PFSK-1 (cell line): ENCODE data around the gene COX11.

Source experiments
- FOXP2 ChIP-seq: optimal IDR thresholded peaks from 2 replicates; pipeline ENCODE3; 2011; ENCODE audit warnings: borderline replicate concordance, control low read depth, inconsistent platforms; ENCODE audit not compliant: insufficient read depth; ENCODE audit errors: extremely low read length, extremely low read depth
- POLR2AphosphoS5 ChIP-seq: IDR thresholded peaks from 2 replicates; pipeline ENCODE4 v1.6.1; 2012; ENCODE audit warnings: low read depth, mild to moderate bottlenecking, control low read depth, low read length, moderate library complexity
- REST ChIP-seq, 2 experiments: IDR thresholded peaks; 2 replicates each; pipeline versions ENCODE4 v1.6.1 to v1.8.0; 2011 to 2012; ENCODE audit warnings: low read depth in 2 of 2, low read length in 2 of 2, control low read depth in 1 of 2, inconsistent platforms in 1 of 2, mild to moderate bottlenecking in 1 of 2, moderate library complexity in 1 of 2; ENCODE audit not compliant: insufficient read depth in 1 of 2
- SIN3A ChIP-seq: IDR thresholded peaks from 2 replicates; pipeline ENCODE4 v1.6.1; 2012; ENCODE audit warnings: mild to moderate bottlenecking, low read length, moderate library complexity, borderline replicate concordance; ENCODE audit not compliant: insufficient read depth
- TAF1 ChIP-seq: IDR thresholded peaks from 2 replicates; pipeline ENCODE4 v1.6.1; 2012; ENCODE audit warnings: low read length, control low read depth, borderline replicate concordance; ENCODE audit not compliant: insufficient read depth

- no peak for TF ChIP-seq POLR2AphosphoS5
- no peak for TF ChIP-seq FOXP2
- TF ChIP-seq TAF1: no peak
- no peak for TF ChIP-seq REST (IDR thresholded peaks at IDR 0.05; ENCODE audit: insufficient read depth in 1 of 2, low read depth in 2 of 2, low read length in 2 of 2)
- TF ChIP-seq SIN3A: no peak
Measured at GRCh38 chr17:54933921-54934320, 34.5 kb downstream of the COX11 start.
